Left lung (tissue), 10 donors: Measurements from ENCODE around the gene ARFRP1. TPM values are rescaled to one million over a fixed set of nuclear protein-coding genes. Genes with fewer than 3 reads are reported as not detected.
"Not testable (repeated sequence)": the region's sequence is repeated elsewhere in the genome, so short reads cannot be mapped to it uniquely, and the experiment has no call there.

ENCODE experiments used
- ATAC-seq: fragments of 200-7000 bp; cut with Tn5 transposase; one replicate; pipeline ENCODE4 v1.9.1; 2020; ENCODE audit warnings: moderate library complexity
- DNase-seq, 4 donors: peaks; one replicate each; pipeline ENCODE4 v3.0.0-alpha.2; 2013 to 2020
- H3K27ac ChIP-seq, 2 donors: fragments of 200-600 bp; sonication (generic) in 1 of 2; one replicate each; pipeline versions ENCODE4 v1.5.0 to v1.8.0; 2020 to 2021
- H3K27me3 ChIP-seq, 2 donors: fragments of 200-600 bp; sonication (generic) in 1 of 2; one replicate each; pipeline versions ENCODE4 v1.5.0 to v1.8.0; 2020 to 2021
- H3K36me3 ChIP-seq, 2 donors: fragments of 200-600 bp; sonication (generic) in 1 of 2; one replicate each; pipeline versions ENCODE4 v1.5.0 to v1.8.0; 2020 to 2021
- H3K4me1 ChIP-seq, 2 donors: fragments of 200-600 bp; one replicate each; pipeline ENCODE4 v1.8.0; 2021
- H3K4me3 ChIP-seq, 2 donors: fragments of 200-600 bp; sonication (generic) in 1 of 2; one replicate each; pipeline versions ENCODE4 v1.5.0 to v1.8.0; 2020 to 2021; ENCODE audit warnings: mild to moderate bottlenecking in 1 of 2
- H3K9me3 ChIP-seq, 2 donors: fragments of 200-600 bp; sonication (generic) in 1 of 2; one replicate each; pipeline versions ENCODE4 v1.5.0 to v1.8.0; 2020 to 2021
- CTCF ChIP-seq, 2 donors: fragments of 200-600 bp; sonication (generic) in 1 of 2; IDR thresholded peaks; one replicate each; pipeline versions ENCODE4 v1.5.0 to v1.8.0; 2021; ENCODE audit warnings: antibody characterized with exemption in 2 of 2
- intact Hi-C, 2 donors: fragments of 100-400 bp; cut with DNase I; formaldehyde crosslinking; loops; one replicate each; pipeline versions ENCODE4 v1.11.2 to v1.14.2; 2022
- polyA plus RNA-seq, 6 donors: library from polyadenylated mRNA; unstranded; fragments of 120-200 nt; gene quantifications; one replicate each; pipeline ENCODE4 v1.2.1, GENCODE V29; 2013; ENCODE audit not compliant: insufficient read length in 6 of 6
- total RNA-seq, 2 donors: library from RNA; stranded (reverse); fragmentation: NEBNext Ultra II Directional; extraction: Animal tissue kit (Norgen Biotek cat#: 25700); gene quantifications; one replicate each; pipeline ENCODE4 v1.2.1, GENCODE V29; 2021
- donor health status: DM: no; HTN: yes; CAD: no.
- donor health status: DM: no; HTN: no; CAD: no.

The ARFRP1 gene
- total and polyA plus RNA-seq, 8 donors, result 29.1 to 46.9 (median 32.8) TPM

DNA sequence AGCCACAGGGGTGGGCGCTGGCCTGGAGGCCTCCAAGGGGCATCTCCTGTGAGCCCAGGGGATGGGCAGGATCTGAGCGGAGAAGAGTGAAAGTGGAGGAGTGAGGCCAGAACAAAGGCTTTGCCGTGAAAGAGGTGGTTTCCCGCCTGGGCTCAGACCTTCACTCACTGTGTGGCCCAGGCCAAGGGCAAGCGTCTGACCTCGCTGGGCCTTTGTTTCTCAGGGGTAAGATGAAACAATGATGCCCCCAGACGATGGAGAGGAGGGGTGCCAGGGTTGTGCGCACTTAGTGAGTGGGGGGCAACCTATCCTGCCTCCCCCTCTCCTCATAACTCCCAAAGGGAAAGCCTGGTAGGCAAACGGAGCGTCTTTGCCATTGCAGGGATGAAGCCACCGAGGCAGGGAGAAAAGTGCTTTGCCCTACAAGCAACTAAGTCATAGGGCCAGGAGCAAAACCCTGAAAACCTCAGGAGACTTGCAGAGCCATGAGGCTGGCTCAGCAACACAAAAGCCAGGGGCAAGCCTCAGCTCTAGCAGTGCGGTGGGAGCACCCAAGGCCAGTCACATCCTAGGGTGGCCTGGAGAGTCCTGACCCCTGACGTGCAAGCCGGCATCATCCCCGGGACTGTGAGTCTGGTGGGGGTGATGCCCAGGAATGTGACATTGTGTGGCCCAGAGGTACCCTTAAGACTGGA is 53.7 kb downstream of the ARFRP1 start:
- Histone ChIP-seq H3K9me3 (no peaks in the 10 kb centered on the region), H3K36me3 (no peaks in the 10 kb centered on the region), H3K4me1 (peaks cover 14 to 41% of the 10 kb centered on the region in 2 donors), H3K27ac (no peak overlapping the region), H3K4me3 (peak overlapping the region; percentile 22 to 55), H3K27me3 (peaks cover 17 to 41% of the 10 kb centered on the region in 2 donors)
- intact Hi-C loops, result no loop called here
- DNase-seq (no peak), ATAC-seq (no peak)
- TF ChIP-seq CTCF (IDR thresholded peaks at IDR 0.05), result no peak

DNA sequence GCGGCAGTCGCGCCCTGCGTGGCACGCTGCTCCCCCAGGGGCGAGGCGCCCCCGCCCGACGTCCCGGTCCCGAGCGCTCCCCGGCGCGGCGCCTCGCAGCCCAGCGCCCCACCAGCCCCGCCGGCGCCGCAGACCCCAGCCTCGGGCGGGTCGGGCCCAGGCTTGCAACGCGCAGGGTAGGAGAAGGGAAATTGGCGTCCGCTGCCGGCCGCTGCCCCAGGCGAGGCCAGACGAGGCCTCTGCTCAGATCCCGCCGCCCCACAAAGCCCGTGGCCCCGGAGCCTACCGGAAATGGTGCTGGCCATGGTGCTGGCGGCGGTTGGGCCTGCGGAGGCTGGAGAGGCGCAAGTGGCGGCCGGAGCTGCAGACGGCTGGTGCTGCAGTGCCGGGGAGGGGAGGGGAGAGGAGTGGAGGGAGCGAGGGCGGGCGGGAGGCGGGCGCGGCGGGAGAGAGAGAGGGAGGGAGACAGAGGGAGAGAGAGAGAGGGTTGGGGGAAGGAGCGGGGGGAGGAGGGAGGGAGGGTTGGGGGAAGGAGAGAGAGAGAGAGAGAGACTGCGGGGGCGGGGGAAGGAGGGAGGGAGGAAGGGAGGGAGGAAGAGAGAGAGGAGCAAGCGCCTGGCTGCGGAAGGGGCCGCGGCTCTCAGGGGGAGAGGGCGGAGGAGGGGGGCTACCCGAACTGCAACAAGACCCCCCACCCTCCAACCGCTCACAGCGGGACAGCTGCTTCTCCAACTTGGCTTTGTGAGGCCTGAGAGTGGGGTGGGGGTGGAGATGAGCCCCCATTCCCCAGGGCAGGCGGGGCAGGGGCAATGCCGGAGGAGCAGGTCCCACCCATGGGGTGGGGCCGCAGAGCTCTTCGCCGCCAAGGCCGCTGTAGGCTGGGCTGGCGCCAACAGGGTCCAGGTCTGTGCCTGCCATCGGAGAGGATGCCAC is 54.5 kb downstream of the ARFRP1 start, which contains the start of gene STMN3:
Gene STMN3, minus strand, starts transcription at position 384 of the 933 bp plus-strand sequence. Its CDS starts 79 bp downstream, at position 305.
- no peak for TF ChIP-seq CTCF (IDR thresholded peaks at IDR 0.05)
- Histone ChIP-seq H3K27me3 (peaks cover 17 to 41% of the 10 kb centered on the region in 2 donors), H3K9me3 (no peaks in the 10 kb centered on the region), H3K36me3 (no peaks in the 10 kb centered on the region), H3K4me3 (peak within 1 kb of the TSS; percentile 46 to 55), H3K27ac (peak within 1 kb of the TSS in 1 of 2 donors; percentile 53), H3K4me1 (peaks cover 12 to 39% of the 10 kb centered on the region in 2 donors)
- DNase-seq (peak; percentile 87 to 97 (median 91)), ATAC-seq (peak; percentile 72)
- intact Hi-C loops, result no loop called here

- DNase-seq (peak in 1 of 4 donors; percentile 69), ATAC-seq (peak; percentile 10)
- Histone ChIP-seq H3K27ac (no peak overlapping the region), H3K9me3 (no peaks in the 10 kb centered on the region), H3K27me3 (peaks cover 17 to 41% of the 10 kb centered on the region in 2 donors), H3K4me1 (peaks cover 6 to 32% of the 10 kb centered on the region in 2 donors), H3K36me3 (no peaks in the 10 kb centered on the region), H3K4me3 (peak overlapping the region; percentile 46 to 55)
- intact Hi-C loops, result no loop called here
- no peak for TF ChIP-seq CTCF (IDR thresholded peaks at IDR 0.05)
Measured at GRCh38 chr20:63652192-63652980, 55.4 kb downstream of the ARFRP1 start.

- H3K36me3 ChIP-seq, result no peaks in the 10 kb centered on the region
- H3K27me3 ChIP-seq, result peaks cover 17 to 41% of the 10 kb centered on the region in 2 donors
- DNase-seq (no peak), ATAC-seq (no peak)
- H3K4me1 ChIP-seq, result peaks cover 6 to 30% of the 10 kb centered on the region in 2 donors
- H3K27ac ChIP-seq, result no peak overlapping the region
- TF ChIP-seq CTCF (IDR thresholded peaks at IDR 0.05), result no peak
- no peaks in the 10 kb centered on the region for H3K9me3 ChIP-seq
- intact Hi-C loops, result no loop called here
- H3K4me3 ChIP-seq, result peak overlapping the region; percentile 46 to 55
Measured at GRCh38 chr20:63651942-63652191, 55.9 kb downstream of the ARFRP1 start.

GRCh38 chr20:63650486-63650885 is 57.3 kb downstream of the ARFRP1 start:
- intact Hi-C loops, H3K27ac ChIP-seq, DNase-seq, ATAC-seq, H3K4me3 ChIP-seq, H3K36me3 ChIP-seq, H3K9me3 ChIP-seq: not testable (repeated sequence)
- Histone ChIP-seq H3K4me1 (peaks cover 6 to 30% of the 10 kb centered on the region in 2 donors), H3K27me3 (peaks cover 17 to 41% of the 10 kb centered on the region in 2 donors)
